Ovary (tissue), 9 donors: ENCODE results near the gene ZMYM2. TPM values are rescaled to one million over a fixed set of nuclear protein-coding genes. Genes with fewer than 3 reads are reported as not detected.

ENCODE experiments used
- DNase-seq, 5 donors: peaks; one replicate each; pipeline ENCODE4 v3.0.0-alpha.2; 2019 to 2020
- H3K27ac ChIP-seq, 2 donors: fragments of 200-600 bp; one replicate each; pipeline versions ENCODE4 v1.5.1 to v1.8.0; 2019 to 2022
- H3K27me3 ChIP-seq: fragments of 200-600 bp; one replicate; pipeline ENCODE4 v1.8.0; 2022
- H3K36me3 ChIP-seq: fragments of 200-600 bp; sonication (generic); one replicate; pipeline ENCODE4 v1.5.1; 2019
- H3K4me1 ChIP-seq: one replicate; pipeline ENCODE4 v1.8.1; 2013; ENCODE audit warnings: mild to moderate bottlenecking, moderate library complexity; ENCODE audit not compliant: insufficient read depth
- H3K4me3 ChIP-seq: fragments of 200-600 bp; sonication (generic); one replicate; pipeline ENCODE4 v1.5.1; 2017
- H3K9me3 ChIP-seq, 2 donors: fragments of 200-600 bp in 1 of 2; sonication (generic) in 1 of 2; one replicate each; pipeline versions ENCODE4 v1.5.1 to v1.8.1; 2013 to 2019; ENCODE audit warnings: mild to moderate bottlenecking in 1 of 2, moderate library complexity in 1 of 2
- EP300 ChIP-seq: sonication (generic); formaldehyde crosslinking; IDR thresholded peaks from one replicate; pipeline ENCODE4 v1.6.1; 2017; ENCODE audit warnings: antibody characterized with exemption
- POLR2A ChIP-seq: fragments of 450-650 bp; IDR thresholded peaks from one replicate; pipeline ENCODE4 v1.6.1; 2017; ENCODE audit warnings: antibody characterized with exemption, mild to moderate bottlenecking, moderate library complexity
- WGBS, 3 donors: extraction: QIAGEN DNeasy Blood & Tissue Kit in 1 of 3; methylation state at CpG; one replicate each; pipeline versions ENCODE4 v1.1.5 to v1.1.7; 2013 to 2017; 5-methylcytosine and 5-hydroxymethylcytosine counted together
- intact Hi-C, 4 donors: fragments of 100-400 bp; cut with DNase I; formaldehyde crosslinking; loops; one replicate each; pipeline versions ENCODE4 v1.11.0 to v1.15.1; 2022 to 2023
- polyA plus RNA-seq, 2 donors: library from polyadenylated mRNA; stranded (reverse); fragments of 200-250 nt in 1 of 2; fragments of 350-450 nt in 1 of 2; fragmentation: Illumina TruSeq in 1 of 2; extraction: RNeasy Lipid Tissue Mini Kit (QIAGEN cat#74804) in 1 of 2; gene quantifications; one replicate each; pipeline ENCODE4 v1.2.3, GENCODE V29; 2013 to 2014
- total RNA-seq, 7 donors: library from RNA; depleted of rRNA in 2 of 7; stranded (reverse); fragments of >200 nt in 2 of 7; fragmentation: NEBNext Ultra II Directional in 3 of 7; extraction: Animal tissue kit (Norgen Biotek cat#: 25700) in 3 of 7; gene quantifications; one replicate each; pipeline versions ENCODE4 v1.1.0 to v1.2.4, GENCODE V29; 2016 to 2023
- TF ChIP-seq, protein P1 (sequence below), 3 donors: fragments of 450-650 bp in 2 of 3; fragments of 200-600 bp in 1 of 3; IDR thresholded peaks; one replicate each; pipeline versions ENCODE4 v1.5.1 to v1.8.0; 2016 to 2022; ENCODE audit warnings: antibody characterized with exemption in 3 of 3, mild to moderate bottlenecking in 1 of 3
- donor health status: DM: no; HTN: no; CAD: no; lungs with moderate emphysema.
- donor health status: DM: no; HTN: no; CAD: no.
- donor health status: Bipolar disorder and iron deficiency.
- donor health status: DM: yes; HTN: yes; CAD: no.
- donor health status: DM: no; HTN: no; CAD: no.
- donor health status: DM: yes; HTN: yes; CAD: no.

Gene ZMYM2
- total and polyA plus RNA-seq, 9 donors: 17.2 to 97.6 (median 69.6) TPM

DNA sequence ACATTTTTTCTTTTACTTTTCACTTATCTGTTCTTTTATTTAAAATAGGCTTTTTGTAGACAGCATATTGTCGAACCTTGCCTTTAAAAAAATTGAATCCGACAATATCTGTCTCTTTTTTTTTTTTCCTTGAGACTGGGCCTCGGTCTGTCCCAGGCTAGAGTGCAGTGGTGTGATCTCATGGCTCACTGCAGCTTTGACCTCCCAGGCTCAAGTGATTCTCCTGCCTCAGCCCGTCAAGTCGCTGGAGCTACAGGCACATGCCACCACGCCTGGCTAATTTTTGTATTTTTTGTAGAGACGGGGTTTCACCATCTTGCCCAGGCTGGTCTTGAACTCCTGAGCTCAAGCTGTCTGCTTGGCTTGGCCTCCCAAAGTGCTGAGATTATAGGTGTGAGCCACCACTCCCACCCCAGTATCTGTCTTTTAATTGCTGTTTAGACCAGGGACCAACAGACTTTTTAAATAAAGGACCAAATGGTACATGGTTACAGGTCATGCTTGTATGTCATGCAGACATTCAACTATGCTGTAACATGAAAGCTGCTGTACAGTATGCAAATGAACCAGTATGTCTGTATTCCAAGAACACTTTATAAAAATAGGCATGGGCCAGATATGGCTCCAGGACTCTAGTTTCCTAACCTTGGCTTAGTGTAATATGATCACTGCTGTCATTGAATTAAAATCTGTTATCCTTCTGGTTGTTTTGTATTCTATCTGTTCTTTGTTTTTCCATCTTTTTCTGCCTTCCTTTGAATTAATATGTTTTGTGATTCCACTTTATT, 122.0 kb downstream of the ZMYM2 start:
- Histone ChIP-seq H3K27me3 (no peaks in the 10 kb centered on the region), H3K4me3 (no peak overlapping the region), H3K4me1 (no peaks in the 10 kb centered on the region), H3K9me3 (no peaks in the 10 kb centered on the region), H3K27ac (no peak overlapping the region), H3K36me3 (no peaks in the 10 kb centered on the region)
- DNase-seq: no peak
- TF ChIP-seq, protein P1, sequence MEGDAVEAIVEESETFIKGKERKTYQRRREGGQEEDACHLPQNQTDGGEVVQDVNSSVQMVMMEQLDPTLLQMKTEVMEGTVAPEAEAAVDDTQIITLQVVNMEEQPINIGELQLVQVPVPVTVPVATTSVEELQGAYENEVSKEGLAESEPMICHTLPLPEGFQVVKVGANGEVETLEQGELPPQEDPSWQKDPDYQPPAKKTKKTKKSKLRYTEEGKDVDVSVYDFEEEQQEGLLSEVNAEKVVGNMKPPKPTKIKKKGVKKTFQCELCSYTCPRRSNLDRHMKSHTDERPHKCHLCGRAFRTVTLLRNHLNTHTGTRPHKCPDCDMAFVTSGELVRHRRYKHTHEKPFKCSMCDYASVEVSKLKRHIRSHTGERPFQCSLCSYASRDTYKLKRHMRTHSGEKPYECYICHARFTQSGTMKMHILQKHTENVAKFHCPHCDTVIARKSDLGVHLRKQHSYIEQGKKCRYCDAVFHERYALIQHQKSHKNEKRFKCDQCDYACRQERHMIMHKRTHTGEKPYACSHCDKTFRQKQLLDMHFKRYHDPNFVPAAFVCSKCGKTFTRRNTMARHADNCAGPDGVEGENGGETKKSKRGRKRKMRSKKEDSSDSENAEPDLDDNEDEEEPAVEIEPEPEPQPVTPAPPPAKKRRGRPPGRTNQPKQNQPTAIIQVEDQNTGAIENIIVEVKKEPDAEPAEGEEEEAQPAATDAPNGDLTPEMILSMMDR (IDR thresholded peaks at IDR 0.05): no peak
- TF ChIP-seq EP300 (no peak), POLR2A (no peak)
- 95 to 98% (median 98%) methylated on average over 7 of the region's 7 CpGs for WGBS, 3 donors
- intact Hi-C loops: no loop called here

DNA sequence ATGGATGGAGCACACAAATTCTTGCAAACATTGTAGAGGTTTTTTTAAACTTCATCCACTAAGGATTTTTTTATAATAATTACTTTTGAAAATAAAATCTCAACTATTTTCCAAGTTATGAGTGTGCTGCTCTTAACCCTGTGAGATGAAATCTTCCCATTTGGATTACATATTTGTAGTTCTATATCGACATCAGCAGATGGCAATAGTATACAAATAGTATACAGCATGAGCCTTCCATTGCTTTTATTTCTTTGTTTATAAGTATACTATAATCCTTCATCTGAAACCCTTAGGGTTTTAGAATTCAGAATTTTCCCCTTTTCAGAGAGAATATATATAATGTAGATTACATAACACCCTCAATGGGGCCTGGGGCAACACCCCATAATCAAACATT, 131.8 kb downstream of the ZMYM2 start:
- Histone ChIP-seq H3K27ac (no peak overlapping the region), H3K4me3 (no peak overlapping the region), H3K4me1 (no peaks in the 10 kb centered on the region), H3K27me3 (no peaks in the 10 kb centered on the region), H3K9me3 (no peaks in the 10 kb centered on the region), H3K36me3 (no peaks in the 10 kb centered on the region)
- DNase-seq: no peak
- intact Hi-C loops: no loop called here
- TF ChIP-seq, protein P1 (IDR thresholded peaks at IDR 0.05): no peak
- TF ChIP-seq POLR2A (no peak), EP300 (no peak)
- WGBS, 3 donors: 57 to 66% (median 66%) methylated on average over 1 of the region's 1 CpG

DNA sequence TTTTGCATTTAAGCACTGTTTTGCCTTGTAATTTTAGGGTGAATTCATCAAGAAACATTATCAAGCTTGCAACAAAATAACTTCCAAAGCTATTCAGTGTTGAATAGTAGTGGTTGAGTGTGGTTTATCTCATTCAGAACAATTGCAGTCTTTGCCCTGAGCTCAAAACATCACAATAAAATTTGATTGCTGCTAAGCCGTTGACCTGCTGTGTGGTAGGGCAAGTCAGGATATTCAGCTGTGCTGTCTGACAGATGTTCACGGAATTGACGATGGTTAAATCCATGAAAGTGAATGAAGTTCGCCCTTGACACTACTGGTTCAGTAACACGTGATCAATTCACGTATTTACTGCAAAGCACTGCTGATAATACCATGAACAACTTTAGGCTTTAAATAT, 135.4 kb downstream of the ZMYM2 start:
- 28 to 50% (median 37%) methylated on average over 6 of the region's 6 CpGs for WGBS, 3 donors
- intact Hi-C loops: no loop called here
- H3K36me3 ChIP-seq: no peaks in the 10 kb centered on the region
- no peaks in the 10 kb centered on the region for H3K4me1 ChIP-seq
- no peak for TF ChIP-seq EP300
- no peak for TF ChIP-seq POLR2A
- TF ChIP-seq, protein P1 (IDR thresholded peaks at IDR 0.05): no peak
- H3K27ac ChIP-seq: no peak overlapping the region
- no peak overlapping the region for H3K4me3 ChIP-seq
- no peaks in the 10 kb centered on the region for H3K9me3 ChIP-seq
- H3K27me3 ChIP-seq: no peaks in the 10 kb centered on the region
- DNase-seq: no peak

DNA sequence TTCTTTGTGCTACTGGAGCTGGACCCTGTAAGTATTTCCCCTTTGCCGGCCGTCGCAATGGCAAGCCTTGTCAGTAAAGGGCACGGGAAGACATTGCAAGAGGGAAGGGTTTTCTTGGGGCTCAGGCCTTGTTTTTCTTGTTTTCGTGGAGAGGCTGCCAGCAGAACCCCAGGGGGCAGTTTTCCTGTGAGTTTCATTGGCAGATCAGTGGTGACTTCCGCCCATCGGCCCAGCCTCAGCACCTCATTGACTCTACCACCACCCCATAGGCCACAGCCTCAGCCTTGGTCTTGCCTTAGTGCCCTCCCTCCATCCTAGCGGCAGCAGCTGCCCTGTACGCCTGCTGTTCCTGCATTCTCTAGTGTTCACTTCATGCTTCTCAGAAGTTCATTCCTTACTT, 140.8 kb downstream of the ZMYM2 start:
- H3K4me1 ChIP-seq: no peaks in the 10 kb centered on the region
- DNase-seq: no peak
- H3K9me3 ChIP-seq: no peaks in the 10 kb centered on the region
- H3K27ac ChIP-seq: no peak overlapping the region
- 38 to 56% (median 49%) methylated on average over 9 of the region's 9 CpGs for WGBS, 3 donors
- no peaks in the 10 kb centered on the region for H3K36me3 ChIP-seq
- intact Hi-C loops: no loop called here
- H3K4me3 ChIP-seq: no peak overlapping the region
- H3K27me3 ChIP-seq: no peaks in the 10 kb centered on the region
- no peak for TF ChIP-seq EP300
- no peak for TF ChIP-seq POLR2A
- TF ChIP-seq, protein P1 (IDR thresholded peaks at IDR 0.05): no peak
